CD14-positive monocyte (primary cell): ENCODE data around the gene MAD1L1. TPM values are rescaled to one million over a fixed set of nuclear protein-coding genes. Genes with fewer than 3 reads are reported as not detected.

Source experiments
- DNase-seq, 3 donors: peaks; one replicate each; pipeline ENCODE4 v3.0.0-alpha.2; 2011 to 2022
- H2AFZ ChIP-seq: 2 replicates; pipeline ENCODE4 v1.6.0; 2012; ENCODE audit warnings: mild to moderate bottlenecking, low read depth, low read length, inconsistent platforms; ENCODE audit not compliant: insufficient read depth, poor library complexity, severe bottlenecking
- H3K27ac ChIP-seq, 2 donors: 1 replicate in 1 of 2; 2 replicates in 1 of 2; pipeline ENCODE4 v1.5.1; 2012 to 2013; ENCODE audit warnings: low read length in 2 of 2, control low read depth in 1 of 2, inconsistent platforms in 1 of 2, low read depth in 1 of 2, mild to moderate bottlenecking in 1 of 2
- H3K27me3 ChIP-seq, 2 donors: one replicate each; pipeline versions ENCODE4 v1.6.0 to v1.6.1; 2011 to 2013; ENCODE audit warnings: low read length in 2 of 2; ENCODE audit not compliant: control insufficient read depth in 2 of 2, insufficient read depth in 2 of 2
- H3K36me3 ChIP-seq, 2 donors: replicated peaks in 1 of 2; 1 replicate in 1 of 2; 2 replicates in 1 of 2; pipeline versions ENCODE4 v1.5.1 to v1.6.1; 2012 to 2013; ENCODE audit warnings: low read length in 2 of 2, control low read depth in 1 of 2, inconsistent platforms in 1 of 2, mild to moderate bottlenecking in 1 of 2; ENCODE audit not compliant: insufficient read depth in 2 of 2, control insufficient read depth in 1 of 2
- H3K4me1 ChIP-seq, 2 donors: 1 replicate in 1 of 2; 2 replicates in 1 of 2; pipeline versions ENCODE4 v1.5.1 to v1.6.1; 2012 to 2013; ENCODE audit warnings: low read length in 2 of 2, control low read depth in 1 of 2, inconsistent platforms in 1 of 2, mild to moderate bottlenecking in 1 of 2, moderate library complexity in 1 of 2; ENCODE audit not compliant: insufficient read depth in 2 of 2, control insufficient read depth in 1 of 2
- H3K4me2 ChIP-seq: replicated peaks from 2 replicates; pipeline ENCODE3; 2012; ENCODE audit warnings: low read length, moderate library complexity, mild to moderate bottlenecking; ENCODE audit not compliant: poor library complexity, severe bottlenecking; ENCODE audit errors: extremely low read depth
- H3K4me3 ChIP-seq, 3 experiments: fragments of 200-600 bp in 1 of 3; sonication (generic) in 1 of 3; replicated peaks in 1 of 3; 1 replicate in 2 of 3; 2 replicates in 1 of 3; pipeline ENCODE4 v1.5.1; 2011 to 2013; ENCODE audit warnings: low read length in 3 of 3, mild to moderate bottlenecking in 3 of 3, control low read depth in 2 of 3, low read depth in 2 of 3, inconsistent platforms in 1 of 3, moderate library complexity in 1 of 3
- H3K79me2 ChIP-seq: 2 replicates; pipeline ENCODE4 v1.6.0; 2012; ENCODE audit warnings: mild to moderate bottlenecking, control low read depth, inconsistent platforms, low read length, moderate library complexity; ENCODE audit not compliant: insufficient read depth
- H3K9ac ChIP-seq: 2 replicates; pipeline ENCODE4 v1.6.0; 2017; ENCODE audit warnings: low read length, mild to moderate bottlenecking; ENCODE audit not compliant: insufficient read depth, poor library complexity, severe bottlenecking
- H3K9me3 ChIP-seq, 2 donors: replicated peaks in 1 of 2; 1 replicate in 1 of 2; 2 replicates in 1 of 2; pipeline versions ENCODE4 v1.5.1 to v1.6.1; 2012 to 2013; ENCODE audit warnings: low read length in 2 of 2, control low read depth in 1 of 2; ENCODE audit not compliant: control insufficient read depth in 1 of 2, insufficient read depth in 1 of 2
- H4K20me1 ChIP-seq: 2 replicates; pipeline ENCODE4 v1.6.0; 2012; ENCODE audit warnings: mild to moderate bottlenecking, low read length, control low read depth, moderate library complexity; ENCODE audit not compliant: insufficient read depth
- H3K27ac Mint-ChIP-seq, 7 donors: one replicate each; pipeline ENCODE4 v1.8.0; 2020; ENCODE audit warnings: mild to moderate bottlenecking in 7 of 7, mixed read lengths in 7 of 7, moderate library complexity in 6 of 7, inconsistent platforms in 2 of 7
- H3K27me3 Mint-ChIP-seq, 3 donors: one replicate each; pipeline ENCODE4 v1.8.0; 2021 to 2022; ENCODE audit warnings: low read depth in 3 of 3, mild to moderate bottlenecking in 3 of 3, mixed read lengths in 3 of 3, moderate library complexity in 3 of 3, inconsistent platforms in 1 of 3
- H3K36me3 Mint-ChIP-seq, 2 donors: one replicate each; pipeline ENCODE4 v1.8.0; 2020; ENCODE audit warnings: mixed read lengths in 2 of 2, inconsistent platforms in 1 of 2, mild to moderate bottlenecking in 1 of 2
- H3K4me1 Mint-ChIP-seq: one replicate; pipeline ENCODE4 v1.8.0; 2020; ENCODE audit warnings: mild to moderate bottlenecking, mixed read lengths
- H3K4me3 Mint-ChIP-seq, 2 donors: one replicate each; pipeline ENCODE4 v1.8.0; 2020; ENCODE audit warnings: mild to moderate bottlenecking in 2 of 2, mixed read lengths in 2 of 2, moderate library complexity in 1 of 2
- H3K9me3 Mint-ChIP-seq, 7 donors: one replicate each; pipeline ENCODE4 v1.8.0; 2020 to 2022; ENCODE audit warnings: mixed read lengths in 7 of 7, mild to moderate bottlenecking in 6 of 7, moderate library complexity in 6 of 7, inconsistent platforms in 2 of 7
- CTCF ChIP-seq: fragments of 200-600 bp; IDR thresholded peaks from one replicate; pipeline ENCODE4 v1.8.0; 2022; ENCODE audit warnings: antibody characterized with exemption, mild to moderate bottlenecking
- WGBS: methylation state at CpG from one replicate; pipeline ENCODE4 v1.1.5; 2013; ENCODE audit warnings: missing lambda C conversion rate; ENCODE audit not compliant: insufficient coverage; 5-methylcytosine and 5-hydroxymethylcytosine counted together
- intact Hi-C, 2 donors: fragments of 100-400 bp; cut with micrococcal nuclease; formaldehyde crosslinking; loops; one replicate each; pipeline versions ENCODE4 v1.15.0 to v1.15.1; 2023
- polyA plus RNA-seq, 3 donors: library from polyadenylated mRNA; depleted of rRNA in 1 of 3; unstranded in 2 of 3; stranded (reverse) in 1 of 3; fragments of 300-500 nt in 2 of 3; fragments of >200 nt in 1 of 3; fragmentation: Illumina TruSeq in 2 of 3; gene quantifications; 1 replicate in 2 of 3; 2 replicates in 1 of 3; pipeline ENCODE4 v1.2.3, GENCODE V29; 2012 to 2021

Gene MAD1L1
- polyA plus RNA-seq, 3 donors: 22.0 to 39.4 (median 33.2) TPM

DNA sequence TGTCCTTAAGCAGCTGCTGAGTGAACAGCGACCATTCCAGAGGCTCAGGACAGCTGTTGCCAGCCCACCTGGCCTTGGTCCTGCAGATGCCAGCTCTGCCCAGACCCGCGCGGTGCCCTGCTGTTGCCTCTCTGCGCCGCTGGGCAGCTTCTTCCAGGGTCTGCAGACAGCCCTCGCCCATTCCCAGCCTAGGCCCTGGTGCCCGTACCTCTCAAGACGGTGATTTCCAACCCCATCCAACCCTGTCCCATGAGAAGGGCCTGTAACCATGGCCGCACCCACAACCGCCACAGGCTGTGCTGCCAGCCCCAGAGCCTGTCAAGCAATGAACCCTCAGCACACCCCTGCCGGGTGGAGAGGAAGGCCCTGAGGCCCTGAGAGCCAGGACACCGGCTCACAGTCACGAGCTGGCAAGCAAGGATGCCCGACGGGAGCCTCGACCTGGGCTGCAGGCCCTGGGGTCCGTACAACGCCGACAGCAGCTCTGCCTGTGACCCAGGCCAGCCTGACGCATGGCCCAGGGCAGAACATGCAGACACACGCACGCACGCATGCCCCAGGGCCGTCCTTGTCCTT lies 231.9 kb downstream of the MAD1L1 start:
- Mint-ChIP-seq H3K9me3 (peaks cover 0 to 2% (median 0%) of the 10 kb centered on the region in 7 donors), H3K4me3 (no peak overlapping the region), H3K27ac (peak overlapping the region in 4 of 7 donors; percentile 13 to 45 (median 23)), H3K4me1 (no peaks in the 10 kb centered on the region), H3K36me3 (peaks cover 12 to 36% of the 10 kb centered on the region in 2 donors), H3K27me3 (no peaks in the 10 kb centered on the region)
- Histone ChIP-seq H3K9me3 (no peaks in the 10 kb centered on the region), H3K27me3 (no peaks in the 10 kb centered on the region), H2AFZ (no peak overlapping the region), H3K27ac (peak overlapping the region in 1 of 2 donors; percentile 36), H3K9ac (no peak overlapping the region), H3K4me2 (no peak overlapping the region), H3K36me3 (peaks cover 9 to 11% of the 10 kb centered on the region in 2 donors), H3K79me2 (no peaks in the 10 kb centered on the region), H3K4me1 (no peaks in the 10 kb centered on the region), H4K20me1 (no peaks in the 10 kb centered on the region), H3K4me3 (no peak overlapping the region)
- 98% methylated on average over 25 of the region's 25 CpGs for WGBS
- intact Hi-C loops: no loop called here
- no peak for DNase-seq
- TF ChIP-seq CTCF: no peak

DNA sequence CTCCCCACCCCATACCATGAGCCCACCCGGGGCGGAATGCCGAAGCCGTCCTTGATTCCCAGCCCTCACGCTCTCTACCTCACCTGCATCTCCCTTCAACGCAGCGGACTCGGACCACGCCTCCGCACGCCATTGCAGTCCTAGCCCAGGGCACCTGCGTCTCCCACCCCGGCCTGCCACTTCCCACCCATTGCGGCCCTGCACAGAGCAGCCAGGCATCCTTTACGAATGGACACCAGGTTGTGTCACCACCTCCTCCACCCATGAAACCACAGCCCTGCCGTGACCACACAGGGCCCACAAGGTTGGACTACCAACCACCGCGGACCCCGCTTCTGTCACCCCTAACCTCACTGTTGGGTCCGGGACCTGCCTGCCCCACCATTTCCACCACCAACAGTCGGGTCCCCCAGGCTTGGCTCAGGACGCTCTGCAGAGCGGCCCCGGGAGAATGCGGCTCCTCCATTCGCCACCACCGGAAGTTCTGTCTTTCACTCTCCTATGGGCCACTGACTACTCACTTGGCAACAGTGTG lies 232.5 kb downstream of the MAD1L1 start:
- Histone ChIP-seq H3K36me3 (peaks cover 9 to 11% of the 10 kb centered on the region in 2 donors), H3K4me2 (no peak overlapping the region), H2AFZ (no peak overlapping the region), H3K27me3 (no peaks in the 10 kb centered on the region), H3K27ac (no peak overlapping the region), H4K20me1 (no peaks in the 10 kb centered on the region), H3K4me3 (no peak overlapping the region), H3K9me3 (no peaks in the 10 kb centered on the region), H3K4me1 (no peaks in the 10 kb centered on the region), H3K9ac (no peak overlapping the region), H3K79me2 (no peaks in the 10 kb centered on the region)
- Mint-ChIP-seq H3K4me1 (no peaks in the 10 kb centered on the region), H3K27ac (peak overlapping the region in 3 of 7 donors; percentile 14 to 81 (median 72)), H3K36me3 (peaks cover 12 to 36% of the 10 kb centered on the region in 2 donors), H3K9me3 (peaks cover 0 to 2% (median 0%) of the 10 kb centered on the region in 7 donors), H3K4me3 (no peak overlapping the region), H3K27me3 (no peaks in the 10 kb centered on the region)
- 95% methylated on average over 24 of the region's 27 CpGs for WGBS
- intact Hi-C loops: no loop called here
- DNase-seq: no peak
- TF ChIP-seq CTCF: no peak
